D721Med (cell line): ENCODE measurements around the gene IRAK2.
A peak's percentile ranks its signal among the peaks of the same experiment; 100 is the strongest.

Experiments
- DNase-seq: peaks from one replicate; pipeline ENCODE4 v3.0.0; 2011; ENCODE audit warnings: low spot score; ENCODE audit not compliant: insufficient read length
- FAIRE-seq: peaks from 2 replicates; lab custom pipeline; 2011; peaks lifted over from hg19 to GRCh38; lab: Jason Lieb, UNC
- CTCF ChIP-seq: IDR thresholded peaks from 2 replicates; pipeline ENCODE4 v1.5.1; 2012; ENCODE audit warnings: mild to moderate bottlenecking, control low read depth; ENCODE audit not compliant: insufficient read depth; ENCODE audit errors: missing control alignments

IRAK2 gene

GRCh38 chr3:10240799-10241198 lies 76.1 kb downstream of the IRAK2 start:
- DNase-seq: no peak
- TF ChIP-seq CTCF: no peak
- no peak for FAIRE-seq

- TF ChIP-seq CTCF: no peak
- DNase-seq (no peak), FAIRE-seq (no peak)
Observed at GRCh38 chr3:10242182-10243065, 77.7 kb downstream of the IRAK2 start.

- TF ChIP-seq CTCF: no peak
- DNase-seq (no peak), FAIRE-seq (no peak)
Observed at GRCh38 chr3:10244009-10244408, 79.3 kb downstream of the IRAK2 start.

- no peak for TF ChIP-seq CTCF
- FAIRE-seq: no peak
Observed at GRCh38 chr3:10245081-10245712, 80.5 kb downstream of the IRAK2 start.

GRCh38 chr3:10247679-10248183 lies 83.0 kb downstream of the IRAK2 start:
- DNase-seq (no peak), FAIRE-seq (no peak)
- no peak for TF ChIP-seq CTCF

More at GRCh38 chr3:10245081-10245712, 80.5 kb downstream of the IRAK2 start:
- no peak for DNase-seq

GRCh38 chr3:10248184-10248983 lies 83.7 kb downstream of the IRAK2 start, which contains the start of gene TATDN2:
Gene TATDN2, plus strand, starts transcription at chr3:10248459. Its CDS starts 742 bp downstream, at chr3:10249201.
- no peak for TF ChIP-seq CTCF
- DNase-seq (peak; percentile 93), FAIRE-seq (no peak)
